HG03060 (cell line): ENCODE measurements around the gene MLC1.

Experiments
- ATAC-seq: cut with Tn5 transposase; IDR thresholded peaks from one replicate; pipeline ENCODE4 v1.9.1; 2021; ENCODE audit warnings: low read depth, moderate number of reproducible peaks; ENCODE audit not compliant: unreplicated experiment

The MLC1 gene

GRCh38 chr22:50078761-50079160 is 6.5 kb downstream of the MLC1 start:
- ATAC-seq = no peak

GRCh38 chr22:50078246-50078645 is 7.0 kb downstream of the MLC1 start:
- no peak for ATAC-seq

- ATAC-seq = no peak
These were observed 8.3 kb downstream of the MLC1 start for GRCh38 chr22:50076646-50077535.

GRCh38 chr22:50074551-50075530 is 10.4 kb downstream of the MLC1 start:
- no peak for ATAC-seq

- ATAC-seq = no peak
These were observed 11.2 kb downstream of the MLC1 start for GRCh38 chr22:50074056-50074455.

- ATAC-seq = no peak
These were observed 12.3 kb downstream of the MLC1 start for GRCh38 chr22:50072714-50073538.

- no peak for ATAC-seq
These were observed 13.1 kb downstream of the MLC1 start for GRCh38 chr22:50072167-50072555.

- ATAC-seq = no peak
These were observed 13.6 kb downstream of the MLC1 start for GRCh38 chr22:50071432-50072166.

GRCh38 chr22:50070366-50070765 is 14.9 kb downstream of the MLC1 start:
- ATAC-seq = no peak

- ATAC-seq = no peak
These were observed 17.1 kb downstream of the MLC1 start for GRCh38 chr22:50068096-50068495.

GRCh38 chr22:50067244-50067643 is 18.0 kb downstream of the MLC1 start:
- no peak for ATAC-seq

- ATAC-seq = no peak
These were observed 20.8 kb downstream of the MLC1 start for GRCh38 chr22:50064453-50064852.

- no peak for ATAC-seq
These were observed 21.4 kb downstream of the MLC1 start for GRCh38 chr22:50063589-50064393.

- ATAC-seq = no peak
These were observed 22.6 kb downstream of the MLC1 start for GRCh38 chr22:50062509-50063135.

GRCh38 chr22:50061824-50062355 is 23.3 kb downstream of the MLC1 start:
- no peak for ATAC-seq

GRCh38 chr22:50061141-50061823 is 23.9 kb downstream of the MLC1 start:
- ATAC-seq = no peak

GRCh38 chr22:50060441-50061140 is 24.6 kb downstream of the MLC1 start:
- ATAC-seq = no peak
